NCI-H82 treated with DMSO at 0.1 percent for 48 hours (cell line): ENCODE data around the gene NDUFA8.

Experiments
- DNase-seq: peaks from one replicate; lab custom pipeline; 2025; ENCODE audit not compliant: unreplicated experiment; lab: John Stamatoyannopoulos, UW

Gene NDUFA8

DNA sequence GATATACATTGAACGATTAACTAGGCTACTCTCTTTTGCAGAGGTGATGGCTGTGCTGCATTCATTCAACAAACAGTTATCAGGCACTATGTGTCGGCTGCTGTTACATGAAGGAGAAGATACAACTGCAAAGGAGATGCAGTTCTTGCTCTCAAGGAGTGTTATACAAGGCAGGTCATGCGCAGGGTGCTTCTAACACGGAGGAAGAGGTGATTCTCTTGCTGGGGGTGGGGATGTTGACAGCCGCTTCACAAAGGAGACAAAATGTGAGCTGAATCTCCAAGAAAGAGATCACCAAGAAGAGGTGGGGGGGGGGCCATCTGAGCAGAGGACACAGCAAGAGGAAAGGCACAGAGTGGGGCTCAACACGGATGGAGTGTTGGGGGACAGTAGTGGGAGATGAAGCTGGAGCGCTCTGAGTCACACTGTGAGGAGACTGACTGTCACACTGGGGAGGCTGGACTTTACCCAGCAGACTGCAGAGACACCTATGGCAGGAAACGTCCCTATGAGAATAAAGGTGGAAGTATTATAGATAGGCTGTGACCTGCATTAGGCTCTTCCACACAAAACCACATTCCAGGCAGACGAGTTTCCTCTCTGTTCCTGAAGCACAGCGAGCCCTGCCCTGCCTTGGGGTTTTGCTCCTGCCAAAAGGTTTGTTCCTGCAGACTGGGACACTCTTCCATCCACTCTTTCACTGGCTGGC is 20.9 kb downstream of the NDUFA8 start:
- DNase-seq: no peak

- no peak for DNase-seq
These were observed 24.1 kb downstream of the NDUFA8 start for GRCh38 chr9:122135529-122135859.

- no peak for DNase-seq
These were observed 24.6 kb downstream of the NDUFA8 start for GRCh38 chr9:122134822-122135528.

DNA sequence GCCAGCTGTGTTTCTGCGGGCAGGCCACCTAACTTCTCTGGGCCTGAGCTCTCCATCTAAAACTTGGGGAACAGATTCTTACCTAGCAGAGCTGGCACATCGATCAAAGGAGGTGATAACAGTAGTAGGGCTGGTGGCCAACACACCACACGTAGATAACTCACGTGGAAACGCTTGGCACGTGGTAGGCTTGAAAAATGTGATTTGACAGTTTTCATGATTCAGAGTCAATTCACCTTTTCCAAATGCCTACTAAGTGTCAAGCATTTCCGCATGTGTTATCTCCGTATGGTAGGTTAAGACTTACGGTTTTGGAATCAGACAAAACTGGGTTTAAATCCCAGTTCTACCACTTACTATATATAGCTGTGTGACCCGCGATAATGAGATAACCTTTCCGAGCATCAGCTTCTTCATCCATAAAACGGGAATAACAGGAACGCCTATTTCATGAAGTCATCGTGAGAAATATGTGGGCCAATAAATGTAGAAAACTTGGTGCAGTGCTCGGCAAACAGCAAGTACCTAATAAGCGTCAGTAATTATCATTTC is 25.5 kb downstream of the NDUFA8 start:
- DNase-seq: no peak

DNA sequence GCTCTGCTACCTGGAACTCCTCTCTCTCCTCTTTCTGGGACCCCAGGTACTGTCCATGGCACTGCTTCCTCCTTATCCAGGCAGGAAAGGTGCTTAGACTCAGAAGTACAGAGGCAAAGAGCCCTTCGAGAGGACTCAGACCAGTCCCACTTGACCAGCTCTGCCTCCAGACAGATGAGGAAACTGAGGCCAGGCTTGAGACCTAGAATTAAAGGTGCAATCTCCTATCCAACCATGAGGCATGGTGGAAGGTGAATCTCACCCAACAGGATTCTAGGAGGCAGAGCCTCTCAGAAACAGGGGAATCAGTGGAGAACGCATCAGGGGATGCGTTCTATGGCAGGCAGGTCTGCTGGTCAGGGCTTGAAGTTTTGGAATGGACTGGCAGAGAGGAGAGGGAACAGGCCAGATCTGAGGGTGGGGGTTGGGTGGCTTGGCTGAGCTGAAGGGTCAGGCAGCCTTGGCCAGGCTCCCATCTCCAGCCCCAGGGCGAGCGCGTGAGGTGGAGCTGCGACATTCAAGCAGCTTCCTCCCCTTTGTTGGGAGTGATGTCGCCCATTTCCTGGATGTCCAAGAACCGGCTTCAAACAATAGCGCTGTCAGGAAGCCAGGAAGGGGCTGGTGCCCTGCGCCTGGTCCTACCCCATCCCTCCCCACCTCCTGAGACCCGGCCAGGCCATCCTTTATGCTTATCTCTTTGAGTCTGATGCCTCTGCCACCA is 26.2 kb downstream of the NDUFA8 start:
- DNase-seq: no peak

DNA sequence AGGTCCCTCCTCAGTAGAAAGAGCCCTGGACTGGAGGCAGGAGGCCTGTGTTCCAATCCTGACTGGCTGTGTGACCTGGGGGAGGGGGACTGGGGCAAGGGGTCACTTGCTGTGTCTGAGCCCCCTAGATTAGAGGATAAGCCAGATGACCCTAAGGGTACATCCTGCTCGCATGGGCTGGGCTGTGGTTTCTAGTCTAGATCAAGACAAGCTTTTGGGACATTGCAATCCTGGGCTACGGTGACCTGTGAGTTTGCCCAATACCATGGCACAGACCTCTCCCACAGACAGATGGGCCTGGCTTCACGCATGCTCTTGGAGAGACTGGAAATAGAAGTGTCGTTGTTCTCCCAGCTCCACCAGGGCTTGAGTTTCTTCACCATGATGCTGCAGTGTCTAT is 27.0 kb downstream of the NDUFA8 start:
- no peak for DNase-seq

- no peak for DNase-seq
These were observed 28.1 kb downstream of the NDUFA8 start for GRCh38 chr9:122131401-122132001.

DNA sequence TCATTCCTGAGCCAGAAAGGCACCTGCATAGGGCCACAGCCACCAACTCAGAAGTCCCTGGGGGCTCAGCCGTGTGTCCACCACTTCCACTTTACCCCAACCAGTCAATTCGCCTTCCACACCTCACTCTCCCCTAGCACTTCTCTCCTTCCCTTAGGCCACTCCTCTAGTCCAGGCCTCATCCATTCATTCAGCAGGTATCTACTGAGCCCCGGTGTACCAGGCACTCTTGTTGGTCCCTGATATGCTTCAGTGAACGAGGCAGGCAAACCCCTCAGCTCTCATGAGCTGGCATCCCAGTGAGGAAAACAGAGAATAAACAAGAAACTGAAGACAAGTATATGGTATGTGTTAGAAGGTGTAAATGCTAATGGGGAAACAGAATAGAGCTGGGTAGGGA is 28.7 kb downstream of the NDUFA8 start:
- DNase-seq: no peak

DNA sequence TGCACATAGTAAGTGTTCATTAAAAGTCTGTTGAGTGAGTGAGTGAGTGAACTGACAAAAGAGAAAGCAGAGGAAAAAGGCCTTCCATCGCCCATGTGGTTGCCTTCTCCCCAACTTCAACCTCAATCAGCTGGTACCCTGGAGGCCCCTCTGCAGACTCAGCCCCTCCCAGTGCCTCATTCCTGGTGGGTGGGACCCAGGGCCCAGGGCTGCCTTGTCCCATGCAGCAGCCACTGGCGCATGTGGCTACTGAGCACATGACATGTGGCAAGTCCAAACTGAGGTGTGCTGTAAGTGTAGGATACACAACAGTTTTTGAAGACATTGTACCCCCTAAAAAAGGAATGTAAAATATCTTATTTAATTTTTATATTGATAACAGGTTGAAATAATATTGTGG is 29.6 kb downstream of the NDUFA8 start:
- DNase-seq: no peak

- no peak for DNase-seq
These were observed 30.6 kb downstream of the NDUFA8 start for GRCh38 chr9:122128969-122129343.

GRCh38 chr9:122128007-122128968 is 31.3 kb downstream of the NDUFA8 start:
- DNase-seq: no peak

DNA sequence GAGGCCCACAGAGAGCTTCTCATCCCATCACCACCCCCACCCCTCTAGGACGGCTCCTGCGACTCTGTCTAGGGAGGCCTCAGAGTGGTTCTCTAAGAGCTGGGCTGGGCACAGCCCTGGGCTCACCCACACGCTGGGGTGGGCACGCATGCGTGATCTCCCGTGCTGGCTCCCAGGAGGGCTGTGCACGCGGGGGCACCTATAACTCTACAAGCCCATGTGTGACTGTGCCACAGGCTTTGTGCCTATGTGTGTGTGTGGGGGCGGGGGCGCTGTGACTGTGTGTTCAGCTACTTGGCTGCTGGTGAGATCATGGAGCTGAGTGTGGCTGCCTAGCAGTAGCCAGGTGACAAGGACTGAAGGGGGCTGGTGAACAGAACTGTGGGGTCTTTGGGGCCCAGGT is 32.2 kb downstream of the NDUFA8 start:
- no peak for DNase-seq

DNA sequence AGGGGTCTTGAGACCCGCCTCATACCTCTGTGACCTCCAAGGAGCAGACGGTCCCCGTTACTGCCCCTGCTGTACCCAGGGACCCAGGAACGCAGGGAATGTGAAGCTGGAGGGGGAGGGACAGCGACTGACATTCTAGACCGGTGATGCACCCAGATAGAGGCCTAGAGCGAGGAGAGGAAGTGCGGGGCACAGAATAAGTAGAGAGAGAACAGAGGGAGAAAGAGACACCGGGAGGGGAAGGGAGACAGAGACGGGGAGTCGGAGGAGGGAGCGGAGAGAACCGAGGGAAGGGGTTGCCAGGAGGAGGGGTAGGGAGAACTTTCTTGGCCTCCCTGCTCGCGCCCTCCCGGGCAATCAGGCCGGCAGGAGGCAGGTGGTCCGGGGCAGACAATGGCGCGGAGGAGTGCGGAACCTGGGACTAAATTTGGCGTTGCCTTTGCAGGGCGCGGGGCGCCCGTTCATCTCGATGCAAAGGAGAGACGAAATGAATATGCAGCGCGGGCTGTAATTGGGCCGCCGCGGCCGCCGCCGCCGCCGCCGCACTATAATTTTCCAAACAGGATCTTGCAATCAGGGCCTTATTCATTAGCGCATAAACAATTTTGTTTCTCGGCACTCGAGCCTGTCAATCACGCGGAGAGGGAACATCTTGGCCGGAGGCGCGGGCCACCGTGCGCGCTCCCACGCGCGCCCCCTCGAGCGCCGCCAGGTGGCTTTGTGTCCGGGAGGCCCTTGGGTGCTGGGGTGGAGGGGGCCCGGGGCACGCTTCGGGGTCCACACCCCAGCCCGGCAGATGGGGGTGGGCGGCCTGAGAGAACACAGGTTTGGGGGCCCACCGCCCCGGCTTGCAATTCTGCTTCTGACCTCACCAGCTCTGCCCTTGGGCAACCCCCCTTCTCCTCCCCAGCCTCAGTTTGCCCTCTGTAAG is 33.0 kb downstream of the NDUFA8 start:
- DNase-seq: no peak

DNA sequence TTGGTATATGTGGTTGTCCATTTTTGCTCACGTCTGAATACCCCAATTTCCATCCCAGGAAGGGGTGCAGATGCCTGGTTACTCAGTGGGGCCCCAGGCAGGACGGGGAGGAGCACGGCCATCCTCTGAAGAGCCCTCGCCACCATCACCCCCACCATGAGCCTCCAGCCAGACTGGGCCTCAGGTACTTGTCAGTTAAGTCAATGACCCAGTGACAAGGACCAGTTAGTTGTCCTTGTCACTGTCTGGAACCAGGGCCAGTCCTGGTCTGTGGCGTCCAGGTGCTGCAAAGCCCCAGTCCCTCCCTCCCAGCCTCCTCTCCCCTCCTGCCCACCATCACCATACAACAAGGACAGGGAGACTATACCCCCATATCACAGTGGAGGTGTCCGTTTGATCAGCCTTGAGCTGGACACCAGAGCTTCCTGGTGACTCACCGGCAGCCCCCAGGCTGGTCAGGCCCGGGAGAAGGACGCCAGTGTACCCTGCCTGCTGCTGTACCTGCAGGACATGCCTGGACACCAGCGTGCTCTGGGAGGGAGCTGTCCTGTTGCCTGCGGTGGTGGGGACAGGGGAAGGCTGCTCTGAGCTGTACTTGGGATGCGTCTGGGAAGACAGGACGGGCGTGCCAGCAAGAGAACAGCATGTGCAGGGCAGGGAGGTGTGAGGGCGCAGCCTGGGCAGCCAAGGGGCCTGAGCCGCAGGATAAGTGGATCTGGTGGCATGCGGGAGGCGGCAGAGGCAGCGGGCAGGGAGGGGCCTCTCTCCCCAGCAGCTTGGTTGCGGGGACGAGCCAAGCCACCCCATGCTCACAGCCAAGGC is 33.9 kb downstream of the NDUFA8 start:
- no peak for DNase-seq

GRCh38 chr9:122125158-122125508 is 34.4 kb downstream of the NDUFA8 start:
- peak; percentile 48 for DNase-seq

- no peak for DNase-seq
These were observed 35.1 kb downstream of the NDUFA8 start for GRCh38 chr9:122124528-122124927.

DNA sequence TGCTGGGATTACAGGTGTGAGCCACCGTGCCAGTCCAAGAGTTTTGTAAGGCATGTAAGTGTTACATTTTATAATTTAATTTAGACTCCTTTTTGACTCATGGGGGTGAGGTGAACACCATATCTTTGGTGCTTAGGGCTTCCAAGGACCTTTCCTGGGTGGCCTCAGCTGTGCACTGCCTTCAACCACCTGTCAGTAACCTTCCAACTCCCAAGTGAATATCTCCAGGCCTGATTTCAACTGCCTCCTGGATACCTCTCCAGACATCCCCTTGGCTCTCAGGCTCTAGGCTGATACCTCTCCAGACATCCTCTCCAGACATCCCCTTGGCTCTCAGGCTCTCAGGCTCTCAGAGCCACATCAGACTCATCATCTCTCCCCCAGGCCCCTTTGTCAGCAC is 35.5 kb downstream of the NDUFA8 start:
- DNase-seq: no peak

DNA sequence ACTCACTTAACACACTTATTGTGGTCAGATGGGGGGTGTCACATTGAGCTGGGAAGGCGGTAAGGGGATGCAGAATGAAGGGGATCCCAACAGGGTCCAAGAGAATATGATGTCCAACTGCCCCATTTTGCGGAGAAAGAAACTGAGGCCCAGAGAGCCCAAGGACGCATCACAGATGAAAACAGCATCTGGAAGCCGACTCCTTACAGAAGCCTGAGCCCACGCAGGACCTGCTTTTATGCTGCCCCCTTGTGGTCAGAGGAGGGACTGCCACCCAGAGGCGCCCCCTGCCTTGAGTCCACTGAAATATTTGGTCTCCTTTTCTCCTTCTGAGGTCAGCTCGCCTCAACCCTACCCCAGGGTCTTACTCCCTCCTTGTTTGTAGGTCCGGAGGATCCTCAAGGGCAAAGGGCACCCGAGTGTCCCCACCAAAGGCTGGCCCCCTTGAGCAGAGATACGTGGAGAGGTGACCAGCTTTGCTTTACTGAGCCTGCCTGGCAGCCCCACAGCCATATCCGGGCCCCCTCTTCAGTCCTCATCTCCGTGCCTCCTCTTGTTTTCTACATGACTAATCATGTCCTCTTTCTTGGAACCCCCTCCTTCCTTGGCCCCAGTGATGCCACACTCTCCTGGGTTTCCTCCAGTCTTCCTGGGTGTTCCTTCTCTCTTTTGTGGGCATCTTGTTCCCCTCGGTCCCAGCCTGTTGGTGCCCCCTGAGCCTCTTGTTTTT is 36.5 kb downstream of the NDUFA8 start:
- no peak for DNase-seq
